H1 (cell line): Measurements from ENCODE around the gene RYR3. TPM values are rescaled to one million over a fixed set of nuclear protein-coding genes. Genes with fewer than 3 reads are reported as not detected.

Source experiments
- CTCF ChIA-PET: fragments of 300-600 bp; sonication (Branson Sonifier 250); formaldehyde crosslinking; loops from one replicate; lab custom pipeline; 2021; ENCODE audit not compliant: partially characterized antibody; lab: Charles Lee
- POLR2A ChIA-PET: fragments of 300-600 bp; sonication (Branson Sonifier 250); formaldehyde crosslinking; loops from one replicate; lab custom pipeline; 2021; ENCODE audit warnings: inconsistent platforms; ENCODE audit not compliant: partially characterized antibody; lab: Charles Lee
- DNase-seq, 2 experiments: peaks; one replicate each; pipeline versions ENCODE4 v3.0.0 to v3.0.0-alpha.2; 2010 to 2022; ENCODE audit warnings: low spot score in 2 of 2, low read depth in 1 of 2, mixed read lengths in 1 of 2
- FAIRE-seq: peaks from 2 replicates; lab custom pipeline; 2011; peaks lifted over from hg19 to GRCh38; lab: Jason Lieb, UNC
- H2AFZ ChIP-seq: 2 replicates; pipeline ENCODE4 v1.8.1; 2012; ENCODE audit warnings: low read length, inconsistent platforms
- H2AK5ac ChIP-seq: 2 replicates; pipeline ENCODE4 v1.6.1; 2013; ENCODE audit warnings: low read depth, low read length
- H2BK120ac ChIP-seq: replicated peaks from 2 replicates; pipeline ENCODE3; 2013; ENCODE audit warnings: low read depth, low read length, inconsistent platforms
- H2BK12ac ChIP-seq: 2 replicates; pipeline ENCODE4 v1.6.1; 2013; ENCODE audit warnings: low read depth, low read length
- H2BK15ac ChIP-seq: 2 replicates; pipeline ENCODE4 v1.6.1; 2013; ENCODE audit warnings: low read length
- H2BK20ac ChIP-seq: 2 replicates; pipeline ENCODE4 v1.6.1; 2013; ENCODE audit warnings: low read length
- H2BK5ac ChIP-seq: 2 replicates; pipeline ENCODE4 v1.6.1; 2013; ENCODE audit warnings: low read depth, low read length
- H3K14ac ChIP-seq: 2 replicates; pipeline ENCODE4 v1.6.1; 2013; ENCODE audit warnings: inconsistent platforms; ENCODE audit not compliant: insufficient read length
- H3K18ac ChIP-seq: 2 replicates; pipeline ENCODE4 v1.6.1; 2013; ENCODE audit warnings: low read length; ENCODE audit errors: extremely low read depth
- H3K23ac ChIP-seq: 2 replicates; pipeline ENCODE4 v1.6.1; 2013; ENCODE audit warnings: inconsistent platforms; ENCODE audit not compliant: insufficient read length
- H3K23me2 ChIP-seq: 2 replicates; pipeline ENCODE4 v1.6.1; 2013; ENCODE audit warnings: low read depth, low read length
- H3K27ac ChIP-seq: 2 replicates; pipeline ENCODE4 v1.6.1; 2011; ENCODE audit warnings: low read depth, low read length, inconsistent platforms
- H3K27me3 ChIP-seq, 4 experiments: replicated peaks in 1 of 4; 1 replicate in 1 of 4; 2 replicates in 3 of 4; pipeline versions ENCODE4 v1.6.1 to v1.8.1; 2011 to 2013; ENCODE audit warnings: low read length in 3 of 4, mild to moderate bottlenecking in 3 of 4, inconsistent platforms in 2 of 4, mixed read lengths in 2 of 4, moderate library complexity in 1 of 4; ENCODE audit not compliant: control insufficient read depth in 3 of 4, insufficient read depth in 3 of 4; ENCODE audit errors: extremely low read depth in 1 of 4
- H3K36me3 ChIP-seq, 4 experiments: 2 replicates each; pipeline versions ENCODE4 v1.6.1 to v1.8.1; 2011 to 2013; ENCODE audit warnings: mild to moderate bottlenecking in 4 of 4, low read length in 3 of 4, moderate library complexity in 2 of 4, control low read depth in 1 of 4, inconsistent platforms in 1 of 4; ENCODE audit not compliant: insufficient read depth in 4 of 4, control insufficient read depth in 2 of 4
- H3K4ac ChIP-seq: replicated peaks from 2 replicates; pipeline ENCODE3; 2013; ENCODE audit warnings: low read length, low read depth, mixed read lengths, inconsistent platforms; ENCODE audit not compliant: insufficient read length
- H3K4me1 ChIP-seq, 4 experiments: replicated peaks in 1 of 4; 1 replicate in 1 of 4; 2 replicates in 3 of 4; pipeline versions ENCODE4 v1.6.1 to v1.8.1; 2011 to 2013; ENCODE audit warnings: low read length in 3 of 4, inconsistent platforms in 2 of 4, mixed read lengths in 1 of 4; ENCODE audit not compliant: insufficient read depth in 4 of 4, control insufficient read depth in 3 of 4
- H3K4me2 ChIP-seq, 2 experiments: 2 replicates each; pipeline versions ENCODE4 v1.6.1 to v1.8.1; 2011 to 2013; ENCODE audit warnings: low read depth in 2 of 2, low read length in 2 of 2, control low read depth in 1 of 2, inconsistent platforms in 1 of 2, mild to moderate bottlenecking in 1 of 2; ENCODE audit not compliant: insufficient read depth in 1 of 2
- H3K4me3 ChIP-seq, 4 experiments: fragments of 200-600, 300-600 bp in 1 of 4; sonication (generic), shearing (Covaris generic), sonication (Bioruptor Twin) in 1 of 4; 2 replicates each; pipeline versions ENCODE4 v1.5.1 to v1.8.1; 2011 to 2016; ENCODE audit warnings: low read length in 4 of 4, low read depth in 3 of 4, control low read depth in 2 of 4, inconsistent platforms in 2 of 4, mild to moderate bottlenecking in 2 of 4, mixed read lengths in 1 of 4, moderate library complexity in 1 of 4; ENCODE audit not compliant: insufficient read depth in 2 of 4; ENCODE audit errors: extremely low read depth in 1 of 4
- H3K56ac ChIP-seq: replicated peaks from 2 replicates; pipeline ENCODE3; 2013; ENCODE audit warnings: low read depth, mild to moderate bottlenecking, mixed read lengths, low read length, inconsistent platforms; ENCODE audit not compliant: insufficient read length
- H3K79me1 ChIP-seq: 2 replicates; pipeline ENCODE4 v1.6.1; 2013; ENCODE audit warnings: low read depth, low read length, control low read depth
- H3K79me2 ChIP-seq, 2 experiments: 2 replicates each; pipeline versions ENCODE4 v1.6.1 to v1.8.1; 2012 to 2013; ENCODE audit warnings: low read length in 2 of 2, mild to moderate bottlenecking in 2 of 2, inconsistent platforms in 1 of 2; ENCODE audit not compliant: insufficient read depth in 2 of 2, control insufficient read depth in 1 of 2
- H3K9ac ChIP-seq, 4 experiments: replicated peaks in 1 of 4; 1 replicate in 1 of 4; 2 replicates in 3 of 4; pipeline versions ENCODE4 v1.6.1 to v1.8.1; 2011 to 2013; ENCODE audit warnings: low read depth in 3 of 4, low read length in 3 of 4, control low read depth in 2 of 4, mild to moderate bottlenecking in 2 of 4, moderate library complexity in 2 of 4, inconsistent platforms in 1 of 4; ENCODE audit errors: extremely low read depth in 1 of 4
- H3K9me3 ChIP-seq, 2 experiments: 2 replicates each; pipeline versions ENCODE4 v1.6.1 to v1.8.1; 2012 to 2013; ENCODE audit warnings: mild to moderate bottlenecking in 2 of 2, moderate library complexity in 2 of 2, control low read depth in 1 of 2, inconsistent platforms in 1 of 2, low read depth in 1 of 2, low read length in 1 of 2, mixed read lengths in 1 of 2; ENCODE audit not compliant: insufficient read depth in 2 of 2
- H4K20me1 ChIP-seq, 2 experiments: replicated peaks in 1 of 2; 2 replicates each; pipeline versions ENCODE3 to v1.8.1; 2011 to 2013; ENCODE audit warnings: inconsistent platforms in 2 of 2, low read length in 2 of 2, mild to moderate bottlenecking in 1 of 2; ENCODE audit not compliant: insufficient read depth in 2 of 2, control insufficient read depth in 1 of 2
- H4K5ac ChIP-seq: 2 replicates; pipeline ENCODE4 v1.6.1; 2013; ENCODE audit warnings: low read length, low read depth, mixed read lengths, inconsistent platforms; ENCODE audit not compliant: insufficient read length
- H4K8ac ChIP-seq: 2 replicates; pipeline ENCODE4 v1.8.0; 2013; ENCODE audit warnings: mild to moderate bottlenecking, moderate library complexity, low read length, inconsistent platforms; ENCODE audit not compliant: insufficient read depth; ENCODE audit errors: extremely low read depth
- H4K91ac ChIP-seq: replicated peaks from 2 replicates; pipeline ENCODE3; 2013; ENCODE audit warnings: low read length, mixed read lengths, inconsistent platforms; ENCODE audit not compliant: insufficient read length
- BCL11A ChIP-seq, 2 experiments: IDR thresholded peaks; one replicate each; pipeline ENCODE4 v1.6.1; 2011; ENCODE audit warnings: low read depth in 2 of 2, low read length in 2 of 2, mild to moderate bottlenecking in 2 of 2
- CBX8 ChIP-seq: fragments of 300-800, 300-1000 bp; sonication (generic); IDR thresholded peaks from 2 replicates; pipeline ENCODE4 v1.7.1; 2016; ENCODE audit warnings: low read depth, low read length, borderline replicate concordance
- CEBPB ChIP-seq: IDR thresholded peaks from 2 replicates; pipeline ENCODE4 v1.6.1; 2012; ENCODE audit warnings: low read depth, low read length
- E2F6 ChIP-seq: IDR thresholded peaks from 2 replicates; pipeline ENCODE4 v1.6.1; 2012; ENCODE audit warnings: inconsistent platforms
- JUN ChIP-seq: IDR thresholded peaks from 2 replicates; pipeline ENCODE4 v1.6.1; 2011; ENCODE audit warnings: low read depth, mild to moderate bottlenecking, improper control_type of control experiment, low read length
- POLR2A ChIP-seq, 2 experiments: IDR thresholded peaks; 1 replicate in 1 of 2; 2 replicates in 1 of 2; pipeline ENCODE4 v1.6.1; 2011; ENCODE audit warnings: low read depth in 2 of 2, low read length in 2 of 2, mild to moderate bottlenecking in 2 of 2; ENCODE audit errors: control extremely low read depth in 1 of 2
- POLR2AphosphoS5 ChIP-seq: IDR thresholded peaks from 2 replicates; pipeline ENCODE4 v1.6.1; 2011; ENCODE audit warnings: low read depth, low read length
- RBBP5 ChIP-seq: IDR thresholded peaks from 2 replicates; pipeline ENCODE4 v1.7.1; 2012; ENCODE audit warnings: low read depth, mild to moderate bottlenecking, inconsistent platforms, low read length, moderate library complexity, borderline replicate concordance
- RXRA ChIP-seq: IDR thresholded peaks from 2 replicates; pipeline ENCODE4 v1.6.1; 2011; ENCODE audit warnings: low read depth, mild to moderate bottlenecking, low read length, moderate library complexity; ENCODE audit not compliant: insufficient read depth
- SP2 ChIP-seq: IDR thresholded peaks from 2 replicates; pipeline ENCODE4 v1.6.1; 2012; ENCODE audit warnings: mild to moderate bottlenecking, low read length, inconsistent platforms
- SRF ChIP-seq: IDR thresholded peaks from 2 replicates; pipeline ENCODE4 v1.6.1; 2011; ENCODE audit warnings: mild to moderate bottlenecking, low read depth, low read length, moderate library complexity
- WGBS, 2 experiments: shearing (Covaris generic) in 1 of 2; methylation state at CpG; one replicate each; pipeline versions ENCODE4 v1.1.6 to v1.1.7; 2013 to 2015; ENCODE audit warnings: low lambda C conversion rate in 2 of 2, mixed read lengths in 2 of 2, inconsistent platforms in 1 of 2, low coverage in 1 of 2, missing lambda C conversion rate in 1 of 2; ENCODE audit not compliant: insufficient replicate concordance in 2 of 2, insufficient coverage in 1 of 2, insufficient read length in 1 of 2; ENCODE audit errors: extremely low coverage in 1 of 2, missing lambda C conversion rate in 1 of 2; 5-methylcytosine and 5-hydroxymethylcytosine counted together
- polyA plus RNA-seq, 7 experiments: library from polyadenylated mRNA; depleted of rRNA in 3 of 7; stranded (reverse) in 5 of 7; unstranded in 2 of 7; fragments of >200 nt in 5 of 7; fragments of 200-250 nt in 2 of 7; gene quantifications; 1 replicate in 5 of 7; 2 replicates in 1 of 7; 4 replicates in 1 of 7; pipeline versions ENCODE4 v1.2.1 to v1.2.3, GENCODE V29; 2011 to 2013; ENCODE audit warnings: missing spikeins in 2 of 7, mixed read lengths in 2 of 7
- total RNA-seq: library from RNA; stranded (reverse); fragmentation: NEBNext Ultra II Directional; extraction: Animal tissue kit (Norgen Biotek cat#: 25700); gene quantifications from 2 replicates; pipeline ENCODE4 v1.2.1, GENCODE V29; 2021
- TF ChIP-seq, protein P1 (sequence below): IDR thresholded peaks from 2 replicates; pipeline ENCODE4 v1.6.1; 2011; ENCODE audit warnings: low read depth, mild to moderate bottlenecking, low read length; ENCODE audit not compliant: insufficient read depth

RYR3 gene
- total and polyA plus RNA-seq, 2 of the 8 experiments (the other 6 are each of a cell fraction or from before 2014, with no cell fraction given), result 0.33 to 3.4 TPM

- Histone ChIP-seq H3K9me3 (no peaks in the 10 kb centered on the region), H2BK12ac (no peak overlapping the region), H3K27ac (no peak overlapping the region), H3K79me1 (no peaks in the 10 kb centered on the region), H2BK15ac (no peak overlapping the region), H3K9ac (no peak overlapping the region), H4K20me1 (no peaks in the 10 kb centered on the region), H3K4me1 (no peaks in the 10 kb centered on the region; a peak in 1 of 7 replicates), H2AFZ (no peak overlapping the region), H3K27me3 (no peaks in the 10 kb centered on the region), H4K5ac (no peak overlapping the region), H2AK5ac (no peak overlapping the region), H3K23me2 (0 out of 2 replicates have a peak, but pooled peaks cover 1% of the 10 kb centered on the region), H2BK5ac (no peak overlapping the region), H2BK120ac (no peak overlapping the region), H3K56ac (no peak overlapping the region), H3K23ac (no peak overlapping the region), H3K36me3 (0 out of 8 replicates have a peak, but pooled peaks cover 0 to 2% (median 0%) of the 10 kb centered on the region in 4 experiments), H3K18ac (no peak overlapping the region), H3K4me3 (no peak overlapping the region), H3K79me2 (no peaks in the 10 kb centered on the region), H3K4me2 (no peak overlapping the region), H3K4ac (no peak overlapping the region), H2BK20ac (no peak overlapping the region), H4K8ac (no peak overlapping the region), H3K14ac (no peak overlapping the region), H4K91ac (no peak overlapping the region)
- DNase-seq (no peak), FAIRE-seq (no peak)
- ChIA-PET CTCF (interaction anchor here (1.4 kb wide), 2 partner anchors 22 to 385 kb away, joined by 3 to 5 read pairs; no protein-coding TSS in a partner anchor), POLR2A (no interaction called here)
- 88% methylated on average over 5 of the region's 5 CpGs; no CpG with 5 or more reads in 1 of the 2 experiments for WGBS, 2 experiments
- no peak for TF ChIP-seq POLR2AphosphoS5
- no peak for TF ChIP-seq SP2
- TF ChIP-seq CBX8, result no peak
- TF ChIP-seq RXRA, result no peak
- no peak for TF ChIP-seq RBBP5
- TF ChIP-seq POLR2A (IDR thresholded peaks at IDR 0.05; ENCODE audit: control extremely low read depth in 1 of 2, low read depth in 2 of 2, low read length in 2 of 2), result no peak
- TF ChIP-seq, protein P1, sequence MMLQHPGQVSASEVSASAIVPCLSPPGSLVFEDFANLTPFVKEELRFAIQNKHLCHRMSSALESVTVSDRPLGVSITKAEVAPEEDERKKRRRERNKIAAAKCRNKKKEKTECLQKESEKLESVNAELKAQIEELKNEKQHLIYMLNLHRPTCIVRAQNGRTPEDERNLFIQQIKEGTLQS, result no peak
- no peak for TF ChIP-seq SRF
- TF ChIP-seq E2F6, result no peak
- no peak for TF ChIP-seq CEBPB
- no peak for TF ChIP-seq JUN
- no peak for TF ChIP-seq BCL11A (IDR thresholded peaks at IDR 0.05; ENCODE audit: low read depth in 2 of 2, low read length in 2 of 2)
Measured at GRCh38 chr15:33678602-33679001, 367.8 kb downstream of the RYR3 start.
